ENCODE data around the gene TTC28.

Gene TTC28

DNA sequence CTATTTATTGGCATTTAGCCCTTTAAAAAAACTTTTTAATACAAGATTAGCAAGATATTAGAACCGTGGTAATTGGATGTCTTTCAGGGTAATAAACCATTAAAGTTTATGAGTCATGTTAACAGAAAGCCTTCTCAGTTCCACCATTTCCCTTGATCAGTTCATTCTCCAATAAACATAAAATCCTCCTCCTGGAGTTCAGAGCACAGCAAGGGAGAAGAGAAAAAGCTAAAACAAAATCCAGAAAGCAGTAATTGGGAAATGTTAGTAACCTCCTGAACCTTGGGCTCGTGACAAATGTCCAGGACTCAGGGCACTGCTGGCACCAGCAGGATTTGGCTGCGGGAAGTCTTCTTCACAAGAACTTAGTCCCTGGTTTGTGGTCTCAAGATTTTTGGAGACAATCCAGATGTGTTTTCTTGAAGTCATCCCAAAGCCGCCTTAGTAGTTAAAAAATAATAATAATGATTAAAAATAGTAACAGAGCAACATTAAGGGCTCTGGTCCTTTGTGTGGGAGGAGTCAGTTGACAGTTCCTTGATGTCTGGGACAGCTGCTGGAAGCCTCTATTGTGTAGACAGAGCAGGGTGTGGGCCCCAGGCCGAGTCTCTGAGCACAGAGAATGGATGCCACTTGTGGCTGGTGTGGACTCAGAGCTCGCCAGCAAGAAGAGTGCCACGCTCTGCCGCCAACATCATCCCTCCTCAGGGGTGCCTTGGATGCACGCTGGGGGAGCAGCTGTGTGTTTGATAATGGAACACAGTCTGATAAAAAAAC, 717.2 kb downstream of the TTC28 start:
- peak; percentile 5 for DNase-seq (ENCODE audit: low read depth)

DNA sequence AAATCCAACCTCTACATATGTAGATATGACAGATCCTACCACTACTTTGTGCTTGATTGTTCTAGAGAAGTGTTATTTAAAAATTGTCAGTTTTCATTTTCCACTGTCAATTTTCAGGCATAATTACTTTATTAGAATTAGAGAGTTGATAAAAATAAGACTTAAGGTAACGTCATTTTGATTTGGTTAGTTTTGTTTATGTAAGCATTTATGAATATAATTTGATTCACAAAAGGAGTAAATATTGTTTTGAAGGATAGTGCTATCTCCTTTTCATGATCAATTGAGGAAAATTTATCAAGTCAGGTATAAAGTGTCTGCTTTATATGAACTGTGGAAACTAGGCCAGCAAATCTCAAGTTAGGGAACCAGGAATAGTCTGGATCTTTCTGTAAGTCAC, 718.0 kb downstream of the TTC28 start:
- DNase-seq (ENCODE audit: low read depth) = no peak

DNA sequence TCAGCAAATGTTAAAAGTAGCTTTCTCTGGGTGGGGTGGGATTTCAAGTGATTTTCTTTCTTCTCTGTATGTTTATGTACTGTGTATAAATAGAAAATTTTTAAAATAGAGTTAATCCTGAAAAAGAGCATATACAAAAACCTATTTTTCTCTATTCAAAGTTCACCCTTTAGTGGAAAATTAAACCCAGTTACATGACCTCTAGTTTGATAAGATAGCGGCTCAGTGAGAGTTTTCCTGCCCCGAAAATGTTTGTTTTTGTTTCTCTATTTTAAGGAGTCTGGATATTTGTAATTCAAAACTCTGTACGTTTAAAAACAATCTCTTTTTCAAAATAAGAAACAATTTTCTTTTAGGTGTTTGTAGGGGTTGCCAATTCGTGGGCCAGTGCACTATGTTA, 718.5 kb downstream of the TTC28 start:
- DNase-seq (ENCODE audit: low read depth) = no peak

DNA sequence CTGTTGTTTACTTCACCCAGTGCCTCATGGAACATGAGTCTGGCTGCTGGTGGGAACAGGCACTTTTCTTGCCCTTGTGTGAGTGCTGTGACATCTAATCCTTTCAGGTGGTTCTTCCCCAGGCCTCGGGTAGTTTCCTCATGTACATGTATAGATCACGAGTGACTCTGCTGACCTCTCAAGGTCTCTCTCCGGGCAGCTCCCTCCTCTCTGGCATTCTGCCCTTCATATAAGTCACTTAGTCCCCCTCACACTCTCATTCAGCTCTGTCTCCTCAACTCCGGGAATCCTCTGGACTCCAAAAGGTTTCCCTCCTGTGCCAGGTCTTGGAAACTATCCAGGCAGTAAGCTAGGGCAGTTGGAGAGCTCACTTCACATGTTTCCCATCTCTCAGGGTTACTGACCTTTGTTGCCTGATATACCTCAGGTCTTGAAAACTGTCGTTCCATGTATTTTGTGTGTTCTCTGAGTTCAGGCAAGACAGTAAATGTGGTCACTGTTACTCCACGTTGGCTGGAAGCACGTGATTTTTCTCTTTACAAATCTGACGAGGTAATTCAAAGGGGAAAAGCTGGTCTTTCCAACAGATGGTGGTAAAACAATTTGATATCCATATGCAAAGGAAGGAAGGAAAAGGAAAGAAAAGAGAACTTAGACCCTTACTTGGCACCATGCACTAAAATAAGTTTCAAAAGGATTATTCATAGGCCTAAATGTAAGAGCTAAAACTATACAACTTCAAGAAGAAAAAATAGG, 720.1 kb downstream of the TTC28 start:
- no peak for DNase-seq (ENCODE audit: low read depth)

DNA sequence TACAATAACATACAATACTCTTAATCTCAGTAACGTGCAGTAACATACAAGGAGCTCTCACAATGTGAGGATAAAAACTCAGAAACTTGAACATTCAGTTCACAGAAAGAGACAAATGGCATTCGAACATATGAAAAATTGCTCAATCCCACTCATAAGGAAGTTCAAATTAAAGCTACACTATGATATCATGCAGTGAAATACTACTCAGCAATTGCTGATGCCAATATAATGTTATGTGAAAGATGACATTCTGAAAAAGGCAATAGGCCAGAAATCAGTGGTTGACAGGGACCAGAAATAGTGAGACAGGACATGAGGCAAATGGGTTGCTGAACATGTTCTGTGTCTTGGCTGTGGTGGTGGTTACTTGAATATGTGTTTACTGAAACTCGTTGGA, 726.9 kb downstream of the TTC28 start:
- no peak for DNase-seq (ENCODE audit: low read depth)

DNA sequence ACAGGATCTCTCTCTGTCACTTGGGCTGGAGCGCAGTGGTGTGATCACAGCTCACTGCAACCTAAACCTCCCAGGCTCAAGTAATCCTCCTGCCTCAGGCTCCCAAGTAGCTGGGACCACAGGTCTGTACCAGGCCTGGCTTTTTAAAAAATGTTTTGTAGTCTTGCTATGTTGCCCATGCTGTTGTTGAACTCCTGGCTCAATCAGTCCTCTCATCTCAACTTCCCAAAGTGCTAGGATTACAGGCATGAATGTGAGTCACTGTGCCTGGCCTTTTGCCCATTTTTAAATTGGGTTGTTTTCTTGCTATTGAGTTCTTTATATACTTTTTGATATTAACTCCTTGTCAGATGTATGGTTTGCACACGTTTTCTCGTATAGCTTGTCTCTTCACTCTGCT, 727.5 kb downstream of the TTC28 start:
- peak; percentile 44 for DNase-seq (ENCODE audit: low read depth)

DNA sequence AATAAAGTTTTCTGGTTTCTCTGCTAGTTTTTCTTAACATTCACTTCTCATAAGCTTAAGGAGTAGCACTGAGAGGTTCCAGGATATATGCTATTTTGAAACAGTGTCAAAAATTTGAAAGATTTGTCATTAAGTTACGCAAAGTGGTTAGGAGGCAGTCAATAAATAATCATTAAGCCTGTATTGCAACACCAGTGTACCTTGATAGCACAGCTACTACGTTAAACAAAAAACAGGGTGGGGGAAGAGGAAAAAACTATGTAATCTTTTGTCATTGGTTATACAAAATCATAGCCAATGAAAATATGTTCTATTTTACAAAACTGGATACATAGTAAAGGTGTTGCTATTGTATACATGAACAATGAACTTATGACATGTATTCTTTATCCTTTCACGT, 730.2 kb downstream of the TTC28 start:
- no peak for DNase-seq (ENCODE audit: low read depth)

DNA sequence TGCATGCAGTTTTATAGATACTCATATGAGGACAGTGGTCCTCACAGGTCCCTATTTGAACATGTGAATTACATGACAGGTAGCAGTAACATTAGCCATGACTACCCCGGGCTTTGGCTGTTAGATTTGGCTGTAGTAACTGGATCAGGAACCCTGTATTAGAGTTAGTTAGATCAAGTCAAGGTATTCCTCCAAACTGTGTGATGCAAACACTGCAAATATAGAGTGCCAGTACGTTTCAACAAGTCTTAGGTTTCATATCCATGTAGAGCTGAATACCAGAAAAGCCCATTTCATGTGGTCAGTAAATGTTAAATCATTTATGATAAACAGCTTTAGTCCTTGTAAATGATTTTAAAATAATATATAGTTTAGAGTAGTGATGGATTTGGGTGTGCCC, 731.1 kb downstream of the TTC28 start:
- no peak for DNase-seq (ENCODE audit: low read depth)

DNA sequence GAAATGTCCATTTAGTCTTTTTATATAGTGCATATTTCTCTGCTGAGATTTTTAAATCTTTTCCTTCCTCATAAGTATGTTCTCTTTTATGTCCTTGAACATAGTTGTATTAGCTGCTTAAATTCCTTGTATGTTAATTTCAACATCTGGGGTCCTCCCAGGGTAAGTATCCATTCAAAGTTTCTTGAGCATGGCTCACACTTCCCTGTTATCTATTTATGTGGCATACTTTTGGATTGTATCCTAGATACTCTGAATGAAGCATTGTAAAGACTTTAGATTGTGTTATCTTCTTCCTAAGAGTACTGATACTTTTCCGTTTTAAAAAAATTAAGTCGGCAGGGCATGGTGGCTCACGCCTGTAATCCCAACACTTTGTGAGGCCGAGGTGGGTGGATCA, 732.2 kb downstream of the TTC28 start:
- DNase-seq (ENCODE audit: low read depth) = no peak

DNA sequence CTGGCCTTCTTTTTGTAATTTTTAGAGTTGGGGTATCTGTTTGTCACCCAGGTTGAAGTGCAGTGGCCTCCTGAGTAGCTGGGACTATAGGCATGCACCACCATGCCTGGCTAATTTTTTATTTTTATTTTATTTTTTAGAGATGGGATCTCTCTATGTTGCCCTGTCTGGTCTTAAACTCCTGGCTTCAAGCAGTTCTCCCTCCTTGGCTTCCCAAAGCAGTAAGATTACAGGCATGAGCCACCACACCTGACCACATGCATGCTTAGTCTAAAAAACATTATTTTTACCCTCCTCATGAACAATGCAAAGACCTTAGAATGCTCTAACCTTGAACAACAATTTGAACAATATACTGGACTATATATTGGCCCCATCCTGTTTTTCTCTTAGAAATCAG, 738.5 kb downstream of the TTC28 start:
- no peak for DNase-seq (ENCODE audit: low read depth)

DNA sequence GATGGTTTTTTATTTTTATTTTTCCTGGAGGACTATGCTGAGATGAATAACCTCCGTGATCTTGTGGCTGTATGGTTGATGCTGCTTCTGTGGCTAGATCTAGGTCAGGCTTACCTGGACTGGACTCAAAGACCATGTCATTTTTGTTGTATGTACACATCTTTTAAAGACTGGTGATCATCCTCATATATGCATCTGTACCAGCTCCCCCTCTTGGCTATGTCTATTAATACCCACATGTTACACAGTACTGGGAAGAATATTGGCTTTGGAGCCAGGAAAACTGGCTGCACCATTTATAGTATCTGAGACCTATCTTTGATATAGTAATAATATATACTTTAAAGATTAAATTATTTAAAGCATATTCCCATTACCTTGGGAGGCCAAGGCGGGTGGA, 742.2 kb downstream of the TTC28 start:
- peak; percentile 34 for DNase-seq (ENCODE audit: low read depth)

DNA sequence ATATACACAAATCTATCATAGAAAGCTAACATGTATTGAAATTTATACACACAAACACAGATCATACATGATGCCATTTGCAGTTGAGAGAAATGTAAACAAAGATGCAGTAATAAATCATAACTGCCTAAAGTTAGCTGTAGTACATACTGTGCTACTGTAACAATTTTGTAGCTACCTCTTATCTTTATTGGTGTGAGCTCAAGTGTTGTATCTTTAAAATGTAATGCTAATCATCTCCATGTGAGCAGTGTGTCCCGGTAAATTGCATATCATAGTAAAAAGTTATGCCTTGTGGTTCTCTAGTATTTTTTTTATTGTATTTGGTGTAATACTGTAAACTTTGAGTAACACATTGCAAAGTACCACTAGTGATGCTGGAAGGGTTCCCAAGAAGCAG, 743.7 kb downstream of the TTC28 start:
- DNase-seq (ENCODE audit: low read depth) = no peak

DNA sequence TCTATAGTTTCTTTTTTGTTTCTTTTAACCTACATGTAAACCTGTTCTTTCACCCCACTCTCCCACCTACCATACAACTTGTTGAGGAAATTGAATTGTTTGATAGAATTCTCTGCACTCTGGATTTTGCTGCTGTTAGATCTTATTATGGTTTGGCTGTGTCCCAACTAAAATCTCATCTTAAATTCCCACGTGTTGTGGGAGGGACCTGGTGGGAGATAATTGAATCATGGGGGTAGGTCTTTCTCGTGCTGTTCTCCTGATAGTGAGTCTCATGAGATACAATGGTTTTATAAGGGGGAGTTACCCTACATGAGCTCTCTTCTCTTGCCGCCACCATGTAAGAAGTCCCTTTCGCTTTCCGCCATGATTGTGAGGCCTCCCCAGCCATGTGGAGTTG, 745.6 kb downstream of the TTC28 start:
- DNase-seq (ENCODE audit: low read depth) = no peak

DNA sequence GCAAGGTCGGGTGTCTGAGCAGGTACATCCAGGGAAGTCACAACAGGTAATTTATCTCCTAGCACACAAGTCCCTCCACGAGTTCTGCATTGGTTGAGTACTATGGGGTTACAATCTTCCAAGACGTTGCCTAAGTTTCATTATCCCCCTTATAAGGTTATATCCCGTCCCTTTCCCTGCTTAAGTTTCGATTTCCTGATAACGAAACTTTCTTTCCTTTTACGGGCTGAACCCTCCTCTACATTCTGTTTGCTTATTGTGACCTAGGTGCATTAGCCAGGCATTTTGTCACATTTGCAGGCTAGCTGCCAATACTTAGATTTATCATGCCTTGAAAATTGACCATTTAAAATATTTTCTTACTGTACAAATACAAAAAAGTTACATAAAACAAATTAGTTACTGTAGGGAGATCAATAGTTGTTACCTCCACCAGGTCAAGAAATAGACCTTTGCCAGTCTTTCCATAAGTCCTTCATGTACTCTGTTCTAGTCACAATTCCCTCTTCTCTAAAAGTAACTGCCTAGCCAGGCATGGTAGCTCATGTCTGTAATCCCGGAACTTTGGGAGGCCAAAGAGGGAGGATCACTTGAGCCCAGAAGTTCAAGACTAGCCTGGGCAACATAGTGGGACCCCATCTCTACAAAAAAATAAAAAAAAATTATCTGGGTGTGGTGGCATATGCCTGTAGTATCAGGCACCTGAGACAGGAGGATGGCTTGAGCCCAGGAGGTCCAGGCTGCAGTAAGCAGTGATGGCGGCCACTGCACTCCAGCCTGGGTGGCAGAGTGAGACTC, 746.3 kb downstream of the TTC28 start:
- no peak for DNase-seq (ENCODE audit: low read depth)

DNA sequence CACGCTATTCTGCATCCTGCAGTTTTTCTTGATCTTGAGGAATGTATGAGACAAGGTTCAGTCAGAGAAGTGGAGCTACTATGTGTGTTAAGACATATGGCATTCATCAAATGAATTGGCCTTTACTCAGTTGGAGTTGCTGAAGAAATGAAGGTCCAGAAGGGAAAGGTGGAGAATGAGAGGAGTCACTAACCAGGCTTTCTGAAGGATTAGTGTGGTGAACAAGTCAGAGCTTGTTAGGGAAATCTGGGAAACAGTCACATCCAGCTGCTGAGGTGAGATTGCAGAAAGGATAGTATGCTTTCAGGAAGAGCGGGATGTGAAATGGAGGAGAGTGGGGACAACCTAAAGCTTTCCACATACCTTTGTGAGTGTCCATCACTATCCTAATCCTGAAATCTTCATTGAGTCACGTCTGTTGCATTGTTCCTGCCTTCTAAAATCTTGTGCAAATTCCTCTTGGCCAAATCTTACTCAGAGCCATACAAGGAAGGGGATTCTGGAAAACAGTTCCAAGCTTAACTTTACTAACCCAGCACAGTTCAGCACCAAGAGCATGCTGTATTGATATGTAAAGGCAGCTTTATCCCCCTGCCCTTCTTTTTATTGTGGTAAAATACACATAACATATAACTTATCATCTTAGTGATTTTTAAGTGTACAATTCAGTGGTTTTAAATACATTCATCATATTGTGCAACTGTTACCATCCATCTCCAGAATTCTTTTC, 749.1 kb downstream of the TTC28 start:
- DNase-seq (ENCODE audit: low read depth) = no peak
